ENCODE measurements around the gene TTLL9.
"Not testable (repeated sequence)": the region's sequence is repeated elsewhere in the genome, so short reads cannot be mapped to it uniquely, and the experiment has no call there.

TTLL9 gene

GRCh38 chr20:31917962-31918412 is 47.6 kb downstream of the TTLL9 start:
- DNase-seq = peak in 1 of 51 donors; percentile 32

GRCh38 chr20:31918466-31919105 is 48.2 kb downstream of the TTLL9 start:
- no peak for DNase-seq

GRCh38 chr20:31919410-31920155 is 49.1 kb downstream of the TTLL9 start:
- peak in 1 of 51 donors; percentile 62 for DNase-seq

- DNase-seq = no peak
Measured at GRCh38 chr20:31920275-31920855, 49.9 kb downstream of the TTLL9 start.

GRCh38 chr20:31921480-31921879 is 51.0 kb downstream of the TTLL9 start:
- DNase-seq = not testable (repeated sequence)

GRCh38 chr20:31922181-31922580 is 51.7 kb downstream of the TTLL9 start:
- DNase-seq = no peak

GRCh38 chr20:31922588-31922987 is 52.2 kb downstream of the TTLL9 start:
- no peak for DNase-seq

GRCh38 chr20:31923388-31924331 is 53.2 kb downstream of the TTLL9 start:
- DNase-seq = no peak

- no peak for DNase-seq
Measured at GRCh38 chr20:31924561-31924960, 54.1 kb downstream of the TTLL9 start.

GRCh38 chr20:31925631-31926030 is 55.2 kb downstream of the TTLL9 start:
- peak in 1 of 51 donors; percentile 1 for DNase-seq

GRCh38 chr20:31926493-31926892 is 56.1 kb downstream of the TTLL9 start:
- DNase-seq = no peak

GRCh38 chr20:31927627-31928159 is 57.3 kb downstream of the TTLL9 start:
- DNase-seq = no peak

GRCh38 chr20:31929631-31930030 is 59.2 kb downstream of the TTLL9 start:
- not testable (repeated sequence) for DNase-seq

- DNase-seq = no peak
Measured at GRCh38 chr20:31930779-31931178, 60.3 kb downstream of the TTLL9 start.

GRCh38 chr20:31933698-31934097 is 63.3 kb downstream of the TTLL9 start:
- DNase-seq = no peak

GRCh38 chr20:31934491-31934890 is 64.1 kb downstream of the TTLL9 start:
- no peak for DNase-seq

- no peak for DNase-seq
Measured at GRCh38 chr20:31934968-31935764, 64.7 kb downstream of the TTLL9 start.

- no peak for DNase-seq
Measured at GRCh38 chr20:31936420-31936819, 66.0 kb downstream of the TTLL9 start.

- no peak for DNase-seq
Measured at GRCh38 chr20:31937820-31938219, 67.4 kb downstream of the TTLL9 start.

GRCh38 chr20:31939661-31940060 is 69.2 kb downstream of the TTLL9 start:
- DNase-seq = no peak

Measured in hypothalamus (tissue), 51 donors.